Esophagus squamous epithelium (tissue), 4 donors: ENCODE data around the gene ADGRV1.

Source experiments
- POLR2A ChIP-seq, 4 donors: fragments of 450-650 bp; IDR thresholded peaks; one replicate each; pipeline ENCODE4 v1.6.1; 2017; ENCODE audit warnings: antibody characterized with exemption in 4 of 4, mild to moderate bottlenecking in 4 of 4, moderate library complexity in 3 of 4
- TF ChIP-seq, protein P1 (sequence below), 6 experiments: fragments of 450-650 bp in 4 of 6; fragments of 200-600 bp in 2 of 6; sonication (generic) in 2 of 6; IDR thresholded peaks; one replicate each; pipeline ENCODE4 v1.5.1; 2016 to 2019; ENCODE audit warnings: antibody characterized with exemption in 6 of 6, mild to moderate bottlenecking in 4 of 6, moderate library complexity in 4 of 6

DNA sequence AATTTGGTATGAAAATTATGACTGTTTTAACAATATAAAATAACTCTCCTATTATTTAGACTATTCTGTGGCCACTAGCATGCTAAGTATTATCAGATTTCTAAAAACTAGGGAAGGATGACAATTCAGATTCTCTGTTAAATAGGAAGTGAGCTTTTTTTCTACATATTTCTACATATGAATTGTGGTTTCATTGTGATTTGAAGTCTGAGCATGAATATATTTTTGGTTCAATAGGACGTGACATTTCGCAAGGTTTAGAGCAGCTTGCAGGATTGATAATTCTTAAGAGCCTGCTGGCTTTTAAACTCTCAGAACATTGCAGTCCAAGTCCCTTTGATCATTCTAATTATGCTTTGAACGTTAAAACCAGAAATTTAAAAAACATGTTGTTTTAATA lies 82.9 kb downstream of the ADGRV1 start:
- TF ChIP-seq, protein P1, sequence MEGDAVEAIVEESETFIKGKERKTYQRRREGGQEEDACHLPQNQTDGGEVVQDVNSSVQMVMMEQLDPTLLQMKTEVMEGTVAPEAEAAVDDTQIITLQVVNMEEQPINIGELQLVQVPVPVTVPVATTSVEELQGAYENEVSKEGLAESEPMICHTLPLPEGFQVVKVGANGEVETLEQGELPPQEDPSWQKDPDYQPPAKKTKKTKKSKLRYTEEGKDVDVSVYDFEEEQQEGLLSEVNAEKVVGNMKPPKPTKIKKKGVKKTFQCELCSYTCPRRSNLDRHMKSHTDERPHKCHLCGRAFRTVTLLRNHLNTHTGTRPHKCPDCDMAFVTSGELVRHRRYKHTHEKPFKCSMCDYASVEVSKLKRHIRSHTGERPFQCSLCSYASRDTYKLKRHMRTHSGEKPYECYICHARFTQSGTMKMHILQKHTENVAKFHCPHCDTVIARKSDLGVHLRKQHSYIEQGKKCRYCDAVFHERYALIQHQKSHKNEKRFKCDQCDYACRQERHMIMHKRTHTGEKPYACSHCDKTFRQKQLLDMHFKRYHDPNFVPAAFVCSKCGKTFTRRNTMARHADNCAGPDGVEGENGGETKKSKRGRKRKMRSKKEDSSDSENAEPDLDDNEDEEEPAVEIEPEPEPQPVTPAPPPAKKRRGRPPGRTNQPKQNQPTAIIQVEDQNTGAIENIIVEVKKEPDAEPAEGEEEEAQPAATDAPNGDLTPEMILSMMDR (IDR thresholded peaks at IDR 0.05), result no peak
- no peak for TF ChIP-seq POLR2A (IDR thresholded peaks at IDR 0.05)
